ENCODE data around the gene NR1H4.

DNA sequence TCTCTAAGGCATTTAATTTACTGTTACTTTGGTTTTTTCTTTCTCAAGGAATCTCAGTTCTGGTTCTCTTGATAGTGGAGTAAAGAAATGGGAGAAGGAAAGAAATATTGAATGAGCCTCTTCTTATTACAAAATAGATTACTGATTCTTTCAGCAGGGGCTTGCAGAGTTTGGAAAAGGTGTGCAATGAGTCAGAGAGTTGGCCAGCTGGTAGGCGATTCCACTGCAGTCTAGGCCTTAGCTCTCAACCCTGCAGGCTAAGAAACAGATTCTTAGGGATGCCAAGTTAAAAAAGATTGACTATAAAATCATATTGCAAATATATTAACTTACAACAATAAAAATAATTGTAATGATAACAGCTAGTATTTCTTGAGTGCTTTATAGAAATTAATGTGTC, 25.8 kb downstream of the NR1H4 start:
- TF ChIP-seq POLR2AphosphoS5 (IDR thresholded peaks at IDR 0.05; ENCODE audit: low read depth, low read length) (no peak), POLR2A (IDR thresholded peaks at IDR 0.05; ENCODE audit: low read depth, low read length) (no peak)

Measured in GM12891 (cell line).